ENCODE results near the gene ADAMTSL1. TPM values are rescaled to one million over a fixed set of nuclear protein-coding genes. Genes with fewer than 3 reads are reported as not detected.

Gene ADAMTSL1
- total RNA-seq, 2 donors from 2014 or later: not detected

- DNase-seq (no peak), ATAC-seq (replicated peaks in 1 of 2) (no peak)
- H3K9me3 Mint-ChIP-seq: no peaks in the 10 kb centered on the region
- no peaks in the 10 kb centered on the region for H3K36me3 Mint-ChIP-seq (ENCODE audit: insufficient read depth in 2 of 2)
- H3K4me1 Mint-ChIP-seq (ENCODE audit: low read depth): peaks cover 13% of the 10 kb centered on the region
- H3K4me3 Mint-ChIP-seq: no peak overlapping the region
- peak overlapping the region; percentile 52 for H3K27ac Mint-ChIP-seq
- no peaks in the 10 kb centered on the region for H3K27me3 Mint-ChIP-seq (ENCODE audit: low read depth)
These were observed 352.3 kb downstream of the ADAMTSL1 start for GRCh38 chr9:18826248-18826647.

GRCh38 chr9:18829066-18829465 lies 355.1 kb downstream of the ADAMTSL1 start:
- ATAC-seq (replicated peaks in 1 of 2) (no peak), DNase-seq (no peak)
- H3K36me3 Mint-ChIP-seq (ENCODE audit: insufficient read depth in 2 of 2): no peaks in the 10 kb centered on the region
- no peak overlapping the region for H3K27ac Mint-ChIP-seq
- no peak overlapping the region for H3K4me3 Mint-ChIP-seq
- H3K9me3 Mint-ChIP-seq: no peaks in the 10 kb centered on the region
- peaks cover 13% of the 10 kb centered on the region for H3K4me1 Mint-ChIP-seq (ENCODE audit: low read depth)
- H3K27me3 Mint-ChIP-seq (ENCODE audit: low read depth): no peaks in the 10 kb centered on the region

GRCh38 chr9:18829873-18830272 lies 355.9 kb downstream of the ADAMTSL1 start:
- ATAC-seq (replicated peaks in 1 of 2): no peak
- no peaks in the 10 kb centered on the region for H3K36me3 Mint-ChIP-seq (ENCODE audit: insufficient read depth in 2 of 2)
- H3K27me3 Mint-ChIP-seq (ENCODE audit: low read depth): no peaks in the 10 kb centered on the region
- no peaks in the 10 kb centered on the region for H3K9me3 Mint-ChIP-seq
- H3K4me3 Mint-ChIP-seq: no peak overlapping the region
- H3K4me1 Mint-ChIP-seq (ENCODE audit: low read depth): peaks cover 13% of the 10 kb centered on the region
- no peak overlapping the region for H3K27ac Mint-ChIP-seq
- DNase-seq: no peak

GRCh38 chr9:18834740-18835361 lies 360.9 kb downstream of the ADAMTSL1 start:
- Mint-ChIP-seq H3K27ac (no peak overlapping the region), H3K4me1 (ENCODE audit: low read depth) (no peaks in the 10 kb centered on the region), H3K27me3 (ENCODE audit: low read depth) (peaks cover 7% of the 10 kb centered on the region), H3K4me3 (no peak overlapping the region), H3K36me3 (ENCODE audit: insufficient read depth in 2 of 2) (peaks cover 0 to 1% of the 10 kb centered on the region in 2 donors), H3K9me3 (no peaks in the 10 kb centered on the region)
- no peak for ATAC-seq (replicated peaks in 1 of 2)
- no peak for DNase-seq

- H3K4me1 Mint-ChIP-seq (ENCODE audit: low read depth): no peaks in the 10 kb centered on the region
- peaks cover 7% of the 10 kb centered on the region for H3K27me3 Mint-ChIP-seq (ENCODE audit: low read depth)
- peaks cover 0 to 1% of the 10 kb centered on the region in 2 donors for H3K36me3 Mint-ChIP-seq (ENCODE audit: insufficient read depth in 2 of 2)
- H3K4me3 Mint-ChIP-seq: no peak overlapping the region
- peaks cover 0 to 2% of the 10 kb centered on the region in 2 donors for H3K9me3 Mint-ChIP-seq
- H3K27ac Mint-ChIP-seq: no peak overlapping the region
- no peak for DNase-seq
- ATAC-seq (replicated peaks in 1 of 2): no peak
These were observed 363.4 kb downstream of the ADAMTSL1 start for GRCh38 chr9:18837402-18837801.

GRCh38 chr9:18847576-18848275 lies 373.8 kb downstream of the ADAMTSL1 start:
- no peaks in the 10 kb centered on the region for H3K27me3 Mint-ChIP-seq (ENCODE audit: low read depth)
- H3K9me3 Mint-ChIP-seq: peaks cover 0 to 2% of the 10 kb centered on the region in 2 donors
- no peak overlapping the region for H3K4me3 Mint-ChIP-seq
- H3K27ac Mint-ChIP-seq: no peak overlapping the region
- H3K4me1 Mint-ChIP-seq (ENCODE audit: low read depth): no peaks in the 10 kb centered on the region
- ATAC-seq (replicated peaks in 1 of 2): no peak
- H3K36me3 Mint-ChIP-seq (ENCODE audit: insufficient read depth in 2 of 2): no peaks in the 10 kb centered on the region
- no peak for DNase-seq

- Mint-ChIP-seq H3K36me3 (ENCODE audit: insufficient read depth in 2 of 2) (no peaks in the 10 kb centered on the region), H3K4me1 (ENCODE audit: low read depth) (no peaks in the 10 kb centered on the region), H3K9me3 (peaks cover 0 to 2% of the 10 kb centered on the region in 2 donors), H3K27me3 (ENCODE audit: low read depth) (peaks cover 5% of the 10 kb centered on the region), H3K4me3 (no peak overlapping the region), H3K27ac (no peak overlapping the region)
- DNase-seq (no peak), ATAC-seq (replicated peaks in 1 of 2) (no peak)
These were observed 374.7 kb downstream of the ADAMTSL1 start for GRCh38 chr9:18848657-18849056.

- Mint-ChIP-seq H3K9me3 (peaks cover 0 to 2% of the 10 kb centered on the region in 2 donors), H3K36me3 (ENCODE audit: insufficient read depth in 2 of 2) (no peaks in the 10 kb centered on the region), H3K4me3 (no peak overlapping the region), H3K27ac (no peak overlapping the region), H3K27me3 (ENCODE audit: low read depth) (peaks cover 7% of the 10 kb centered on the region), H3K4me1 (ENCODE audit: low read depth) (no peaks in the 10 kb centered on the region)
- DNase-seq (no peak), ATAC-seq (replicated peaks in 1 of 2) (no peak)
These were observed 375.3 kb downstream of the ADAMTSL1 start for GRCh38 chr9:18849270-18849669.

GRCh38 chr9:18849890-18850677 lies 376.1 kb downstream of the ADAMTSL1 start:
- ATAC-seq (replicated peaks in 1 of 2) (no peak), DNase-seq (no peak)
- peaks cover 0 to 1% of the 10 kb centered on the region in 2 donors for H3K9me3 Mint-ChIP-seq
- peaks cover 11% of the 10 kb centered on the region for H3K27me3 Mint-ChIP-seq (ENCODE audit: low read depth)
- H3K4me1 Mint-ChIP-seq (ENCODE audit: low read depth): no peaks in the 10 kb centered on the region
- no peak overlapping the region for H3K27ac Mint-ChIP-seq
- no peaks in the 10 kb centered on the region for H3K36me3 Mint-ChIP-seq (ENCODE audit: insufficient read depth in 2 of 2)
- H3K4me3 Mint-ChIP-seq: no peak overlapping the region

- Mint-ChIP-seq H3K4me3 (no peak overlapping the region), H3K9me3 (no peaks in the 10 kb centered on the region), H3K36me3 (ENCODE audit: insufficient read depth in 2 of 2) (no peaks in the 10 kb centered on the region), H3K27me3 (ENCODE audit: low read depth) (peaks cover 11% of the 10 kb centered on the region), H3K27ac (no peak overlapping the region), H3K4me1 (ENCODE audit: low read depth) (no peaks in the 10 kb centered on the region)
- DNase-seq: no peak
- no peak for ATAC-seq (replicated peaks in 1 of 2)
These were observed 377.3 kb downstream of the ADAMTSL1 start for GRCh38 chr9:18851069-18851795.

GRCh38 chr9:18855656-18856055 lies 381.7 kb downstream of the ADAMTSL1 start:
- Mint-ChIP-seq H3K27ac (no peak overlapping the region), H3K27me3 (ENCODE audit: low read depth) (peaks cover 11% of the 10 kb centered on the region), H3K9me3 (no peaks in the 10 kb centered on the region), H3K4me1 (ENCODE audit: low read depth) (no peaks in the 10 kb centered on the region), H3K36me3 (ENCODE audit: insufficient read depth in 2 of 2) (no peaks in the 10 kb centered on the region), H3K4me3 (no peak overlapping the region)
- DNase-seq (no peak), ATAC-seq (replicated peaks in 1 of 2) (no peak)

- no peaks in the 10 kb centered on the region for H3K4me1 Mint-ChIP-seq (ENCODE audit: low read depth)
- no peaks in the 10 kb centered on the region for H3K36me3 Mint-ChIP-seq (ENCODE audit: insufficient read depth in 2 of 2)
- peaks cover 11% of the 10 kb centered on the region for H3K27me3 Mint-ChIP-seq (ENCODE audit: low read depth)
- H3K9me3 Mint-ChIP-seq: no peaks in the 10 kb centered on the region
- no peak overlapping the region for H3K4me3 Mint-ChIP-seq
- ATAC-seq (replicated peaks in 1 of 2) (no peak), DNase-seq (no peak)
- no peak overlapping the region for H3K27ac Mint-ChIP-seq
These were observed 383.4 kb downstream of the ADAMTSL1 start for GRCh38 chr9:18857334-18857733.

GRCh38 chr9:18857769-18858168 lies 383.8 kb downstream of the ADAMTSL1 start:
- no peak overlapping the region for H3K4me3 Mint-ChIP-seq
- DNase-seq: no peak
- H3K36me3 Mint-ChIP-seq (ENCODE audit: insufficient read depth in 2 of 2): no peaks in the 10 kb centered on the region
- no peak overlapping the region for H3K27ac Mint-ChIP-seq
- H3K27me3 Mint-ChIP-seq (ENCODE audit: low read depth): peaks cover 11% of the 10 kb centered on the region
- no peak for ATAC-seq (replicated peaks in 1 of 2)
- no peaks in the 10 kb centered on the region for H3K4me1 Mint-ChIP-seq (ENCODE audit: low read depth)
- H3K9me3 Mint-ChIP-seq: no peaks in the 10 kb centered on the region
